GM21360 (cell line): ENCODE data around the gene VPS13D.
A peak's percentile ranks its signal among the peaks of the same experiment; 100 is the strongest.

Experiments used
- ATAC-seq: cut with Tn5 transposase; IDR thresholded peaks from one replicate; pipeline ENCODE4 v1.9.1; 2021; ENCODE audit warnings: mild to moderate bottlenecking, moderate library complexity; ENCODE audit not compliant: unreplicated experiment

The VPS13D gene

GRCh38 chr1:12229835-12230548 lies at the start of gene VPS13D:
VPS13D (plus strand) TSS chr1:12230030; CDS start chr1:12234267, 4,237 bp downstream.
- peak; percentile 89 for ATAC-seq

- ATAC-seq: no peak
These were observed 49.5 kb upstream of the VPS13D start for GRCh38 chr1:12180315-12180714.

- ATAC-seq: no peak
These were observed 48.9 kb upstream of the VPS13D start for GRCh38 chr1:12180903-12181302.

GRCh38 chr1:12181568-12181967 lies 48.3 kb upstream of the VPS13D start:
- ATAC-seq: no peak

GRCh38 chr1:12182410-12182984 lies 47.3 kb upstream of the VPS13D start:
- no peak for ATAC-seq

- no peak for ATAC-seq
These were observed 46.6 kb upstream of the VPS13D start for GRCh38 chr1:12183095-12183794.

GRCh38 chr1:12184008-12184681 lies 45.7 kb upstream of the VPS13D start:
- no peak for ATAC-seq

GRCh38 chr1:12185036-12185917 lies 44.6 kb upstream of the VPS13D start:
- no peak for ATAC-seq

GRCh38 chr1:12185918-12186678 lies 43.7 kb upstream of the VPS13D start:
- ATAC-seq: no peak

- no peak for ATAC-seq
These were observed 43.2 kb upstream of the VPS13D start for GRCh38 chr1:12186679-12186985.

GRCh38 chr1:12188115-12188514 lies 41.7 kb upstream of the VPS13D start:
- ATAC-seq: no peak

- no peak for ATAC-seq
These were observed 41.0 kb upstream of the VPS13D start for GRCh38 chr1:12188657-12189327.

GRCh38 chr1:12189328-12189682 lies 40.5 kb upstream of the VPS13D start:
- no peak for ATAC-seq

- ATAC-seq: no peak
These were observed 38.4 kb upstream of the VPS13D start for GRCh38 chr1:12191242-12192032.

GRCh38 chr1:12194666-12195216 lies 35.1 kb upstream of the VPS13D start:
- no peak for ATAC-seq

- ATAC-seq: no peak
These were observed 34.4 kb upstream of the VPS13D start for GRCh38 chr1:12195416-12195815.

GRCh38 chr1:12196641-12197482 lies 33.0 kb upstream of the VPS13D start:
- ATAC-seq: no peak

GRCh38 chr1:12197483-12197880 lies 32.3 kb upstream of the VPS13D start:
- ATAC-seq: no peak
